ENCODE measurements around the gene RBM33.
A peak's percentile ranks its signal among the peaks of the same experiment; 100 is the strongest.

The RBM33 gene

GRCh38 chr7:155728116-155728515 lies 83.7 kb downstream of the RBM33 start:
- Mint-ChIP-seq H3K9me3 (no peaks in the 10 kb centered on the region), H3K27ac (no peak overlapping the region), H3K4me1 (ENCODE audit: low read depth) (peaks cover 58% of the 10 kb centered on the region), H3K27me3 (no peaks in the 10 kb centered on the region), H3K4me3 (no peak overlapping the region), H3K36me3 (ENCODE audit: low read depth) (peaks cover 66% of the 10 kb centered on the region)

DNA sequence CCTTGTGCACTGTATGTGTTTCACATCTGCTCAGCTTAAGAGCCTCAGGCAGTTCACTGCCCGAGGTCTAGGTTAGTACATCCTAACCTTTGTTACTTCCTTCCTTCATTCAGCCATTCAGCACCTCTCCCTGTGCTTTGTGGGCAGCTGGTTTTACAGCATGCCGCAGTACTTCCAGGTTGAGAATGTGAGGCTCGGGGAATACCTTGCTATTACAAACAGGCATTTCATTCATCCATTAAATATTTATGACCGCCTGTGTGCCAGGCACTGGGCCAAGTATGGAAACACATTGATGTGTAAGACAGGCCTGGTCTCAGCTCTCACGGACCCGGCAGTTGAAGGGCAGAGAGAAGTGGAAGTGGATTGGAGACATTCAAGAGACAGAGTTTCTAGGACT lies 85.4 kb downstream of the RBM33 start:
- Mint-ChIP-seq H3K9me3 (no peaks in the 10 kb centered on the region), H3K27me3 (no peaks in the 10 kb centered on the region), H3K4me1 (ENCODE audit: low read depth) (peaks cover 68% of the 10 kb centered on the region), H3K36me3 (ENCODE audit: low read depth) (peaks cover 67% of the 10 kb centered on the region), H3K27ac (peak overlapping the region; percentile 17), H3K4me3 (no peak overlapping the region)

- Mint-ChIP-seq H3K27ac (peak overlapping the region; percentile 21), H3K9me3 (no peaks in the 10 kb centered on the region), H3K4me1 (ENCODE audit: low read depth) (peaks cover 73% of the 10 kb centered on the region), H3K4me3 (no peak overlapping the region), H3K36me3 (ENCODE audit: low read depth) (peaks cover 61% of the 10 kb centered on the region), H3K27me3 (no peaks in the 10 kb centered on the region)
Measured at GRCh38 chr7:155731380-155731779, 86.9 kb downstream of the RBM33 start.

DNA sequence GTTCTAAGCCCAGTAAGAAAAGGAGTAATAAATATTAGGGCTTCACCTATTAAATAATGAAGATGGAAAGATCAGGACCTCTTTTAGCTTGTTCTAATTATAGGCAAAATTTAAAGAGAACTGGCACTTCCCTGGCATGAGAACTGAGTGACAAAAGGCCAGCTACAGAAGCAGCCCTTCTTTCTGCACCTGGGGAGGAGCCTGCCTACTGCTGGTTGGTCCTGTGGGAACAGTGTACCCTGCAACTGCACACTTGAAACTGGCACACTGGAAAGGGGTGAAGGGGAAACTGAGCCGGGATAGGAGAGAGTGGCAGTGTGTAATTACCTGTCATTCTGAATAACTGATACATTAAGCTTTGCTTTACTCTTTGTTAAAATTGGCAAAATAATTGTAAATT lies 87.4 kb downstream of the RBM33 start:
- Mint-ChIP-seq H3K27me3 (no peaks in the 10 kb centered on the region), H3K9me3 (no peaks in the 10 kb centered on the region), H3K27ac (no peak overlapping the region), H3K4me1 (ENCODE audit: low read depth) (peaks cover 73% of the 10 kb centered on the region), H3K4me3 (no peak overlapping the region), H3K36me3 (ENCODE audit: low read depth) (peaks cover 58% of the 10 kb centered on the region)

DNA sequence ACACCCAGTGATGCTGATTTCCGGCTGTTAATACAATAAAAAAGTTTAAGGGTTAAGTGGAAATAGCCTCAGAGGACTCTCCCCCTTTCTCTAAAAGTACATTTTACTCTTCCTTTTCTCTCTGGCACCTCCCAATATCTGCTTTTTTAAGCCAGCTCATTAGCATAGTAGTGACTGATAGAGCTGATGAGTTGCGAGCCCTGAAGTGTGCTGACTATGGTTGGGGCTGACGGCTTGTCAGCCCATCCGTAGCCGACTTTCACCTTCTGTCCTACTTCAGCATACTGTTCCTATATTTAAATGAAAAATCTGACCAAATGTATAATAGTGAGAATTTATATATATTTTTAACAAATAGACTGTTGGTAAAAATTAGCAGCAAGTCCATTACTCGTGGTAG lies 87.8 kb downstream of the RBM33 start:
- H3K9me3 Mint-ChIP-seq, result no peaks in the 10 kb centered on the region
- peaks cover 77% of the 10 kb centered on the region for H3K4me1 Mint-ChIP-seq (ENCODE audit: low read depth)
- no peak overlapping the region for H3K4me3 Mint-ChIP-seq
- H3K27me3 Mint-ChIP-seq, result no peaks in the 10 kb centered on the region
- H3K27ac Mint-ChIP-seq, result peak overlapping the region; percentile 33
- H3K36me3 Mint-ChIP-seq (ENCODE audit: low read depth), result peaks cover 57% of the 10 kb centered on the region

- Mint-ChIP-seq H3K9me3 (no peaks in the 10 kb centered on the region), H3K27me3 (no peaks in the 10 kb centered on the region), H3K27ac (peak overlapping the region; percentile 90), H3K4me1 (ENCODE audit: low read depth) (peaks cover 80% of the 10 kb centered on the region), H3K4me3 (peak overlapping the region; percentile 9), H3K36me3 (ENCODE audit: low read depth) (peaks cover 57% of the 10 kb centered on the region)
Measured at GRCh38 chr7:155733582-155734444, 89.4 kb downstream of the RBM33 start.

- peak overlapping the region; percentile 90 for H3K27ac Mint-ChIP-seq
- peak overlapping the region; percentile 11 for H3K4me3 Mint-ChIP-seq
- H3K9me3 Mint-ChIP-seq, result no peaks in the 10 kb centered on the region
- peaks cover 83% of the 10 kb centered on the region for H3K4me1 Mint-ChIP-seq (ENCODE audit: low read depth)
- H3K36me3 Mint-ChIP-seq (ENCODE audit: low read depth), result peaks cover 59% of the 10 kb centered on the region
- no peaks in the 10 kb centered on the region for H3K27me3 Mint-ChIP-seq
Measured at GRCh38 chr7:155734445-155734809, 90.0 kb downstream of the RBM33 start.

DNA sequence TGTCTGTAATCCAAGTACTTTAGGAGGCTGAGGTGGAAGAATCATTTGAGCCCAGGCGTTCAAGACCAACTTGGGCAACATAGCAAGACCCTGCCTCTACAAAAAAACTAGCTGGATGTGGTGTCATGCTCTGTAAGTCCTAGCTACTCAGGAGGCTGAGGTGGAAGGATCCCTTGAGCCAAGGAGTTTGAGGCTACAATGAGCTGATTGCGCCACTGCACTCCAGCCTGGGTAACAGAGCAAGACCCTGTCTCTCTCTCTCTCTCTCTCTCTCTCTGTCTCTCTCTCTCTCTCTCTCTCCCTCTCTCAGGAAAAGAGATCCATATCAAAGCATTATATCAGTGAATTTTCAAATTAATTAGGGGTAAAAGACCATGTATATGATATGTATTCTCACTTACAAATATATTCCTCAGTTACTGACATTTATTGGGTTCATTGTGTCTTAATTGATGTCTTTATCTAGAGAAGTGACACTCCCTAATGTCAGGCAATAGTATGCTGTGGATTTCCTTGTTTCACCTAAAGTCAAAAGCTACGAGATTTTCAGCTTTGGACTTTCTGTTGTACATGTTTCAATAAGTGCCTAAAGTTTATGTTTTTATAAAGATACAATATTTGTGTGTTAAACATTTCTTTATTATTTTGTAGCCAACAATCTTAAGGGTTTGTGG lies 91.1 kb downstream of the RBM33 start:
- Mint-ChIP-seq H3K9me3 (no peaks in the 10 kb centered on the region), H3K4me1 (ENCODE audit: low read depth) (peaks cover 86% of the 10 kb centered on the region), H3K27me3 (no peaks in the 10 kb centered on the region), H3K27ac (peak overlapping the region; percentile 11), H3K4me3 (no peak overlapping the region), H3K36me3 (ENCODE audit: low read depth) (peaks cover 61% of the 10 kb centered on the region)

DNA sequence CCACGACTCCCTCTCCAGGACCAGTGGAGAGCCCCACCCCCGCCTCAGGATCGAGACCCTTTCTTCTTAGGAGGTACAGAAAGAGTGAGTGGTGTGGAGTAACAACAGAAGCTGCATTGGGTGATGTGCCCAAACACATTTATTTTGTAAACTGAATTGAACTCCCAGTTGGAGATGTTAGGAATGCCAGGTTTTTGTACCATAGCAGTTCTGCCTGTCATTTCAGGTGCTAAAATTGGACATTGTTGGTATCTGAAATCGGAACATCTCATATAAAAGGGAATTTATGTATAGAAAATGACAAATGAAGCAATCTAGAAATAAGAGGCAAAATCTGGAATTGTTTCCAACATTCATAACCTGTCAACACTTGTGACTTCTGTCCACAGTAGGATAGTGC lies 93.1 kb downstream of the RBM33 start:
- H3K4me1 Mint-ChIP-seq (ENCODE audit: low read depth), result peaks cover 84% of the 10 kb centered on the region
- H3K9me3 Mint-ChIP-seq, result no peaks in the 10 kb centered on the region
- no peak overlapping the region for H3K27ac Mint-ChIP-seq
- H3K4me3 Mint-ChIP-seq, result no peak overlapping the region
- H3K27me3 Mint-ChIP-seq, result no peaks in the 10 kb centered on the region
- peaks cover 67% of the 10 kb centered on the region for H3K36me3 Mint-ChIP-seq (ENCODE audit: low read depth)

GRCh38 chr7:155738104-155738503 lies 93.6 kb downstream of the RBM33 start:
- Mint-ChIP-seq H3K27ac (no peak overlapping the region), H3K4me3 (no peak overlapping the region), H3K4me1 (ENCODE audit: low read depth) (peaks cover 79% of the 10 kb centered on the region), H3K36me3 (ENCODE audit: low read depth) (peaks cover 68% of the 10 kb centered on the region), H3K27me3 (no peaks in the 10 kb centered on the region), H3K9me3 (no peaks in the 10 kb centered on the region)

DNA sequence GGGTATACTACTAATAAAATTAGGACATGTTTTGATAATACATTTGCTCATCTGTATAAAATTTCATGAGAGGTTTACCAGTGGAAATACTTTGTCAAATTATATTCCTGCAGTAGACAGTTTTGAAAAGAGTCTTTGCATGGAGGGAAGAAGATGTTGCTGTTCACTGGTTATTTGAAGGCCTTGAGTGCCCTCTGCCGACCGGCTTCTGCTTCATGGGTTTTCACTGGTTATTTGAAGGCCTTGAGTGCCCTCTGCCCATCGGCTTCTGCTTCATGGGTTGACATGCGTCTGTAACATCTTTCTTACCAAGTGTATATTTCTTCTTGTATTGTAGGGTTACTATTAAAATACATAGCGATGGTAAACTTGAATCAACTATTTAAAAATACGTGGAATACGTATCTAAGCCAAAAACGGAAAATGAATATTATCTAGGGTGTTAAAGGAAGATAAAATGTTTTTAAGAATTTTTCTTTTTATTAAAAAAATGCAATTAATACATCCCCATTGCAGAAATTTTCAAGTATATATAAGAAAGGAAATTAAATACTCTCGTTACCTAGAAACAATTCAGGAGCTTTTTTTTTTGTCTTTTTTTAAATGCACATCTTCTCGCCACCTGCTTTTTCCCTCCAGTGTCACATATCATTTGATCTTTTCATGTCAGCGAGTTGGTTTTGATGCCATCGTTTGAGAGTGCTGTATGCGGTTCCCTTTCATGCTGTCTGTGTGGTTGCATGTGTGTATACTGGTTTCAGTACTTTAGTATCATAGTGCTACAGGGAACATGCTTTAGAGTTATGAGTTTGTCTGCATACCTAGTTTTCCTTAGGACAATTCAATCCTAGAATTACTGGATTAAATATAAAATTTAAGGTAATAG lies 94.4 kb downstream of the RBM33 start:
- H3K27ac Mint-ChIP-seq, result peak overlapping the region; percentile 88
- H3K4me3 Mint-ChIP-seq, result peak overlapping the region; percentile 58
- H3K9me3 Mint-ChIP-seq, result no peaks in the 10 kb centered on the region
- H3K27me3 Mint-ChIP-seq, result no peaks in the 10 kb centered on the region
- peaks cover 69% of the 10 kb centered on the region for H3K36me3 Mint-ChIP-seq (ENCODE audit: low read depth)
- H3K4me1 Mint-ChIP-seq (ENCODE audit: low read depth), result peaks cover 71% of the 10 kb centered on the region

GRCh38 chr7:155739538-155740143 lies 95.2 kb downstream of the RBM33 start:
- H3K27ac Mint-ChIP-seq, result peak overlapping the region; percentile 88

DNA sequence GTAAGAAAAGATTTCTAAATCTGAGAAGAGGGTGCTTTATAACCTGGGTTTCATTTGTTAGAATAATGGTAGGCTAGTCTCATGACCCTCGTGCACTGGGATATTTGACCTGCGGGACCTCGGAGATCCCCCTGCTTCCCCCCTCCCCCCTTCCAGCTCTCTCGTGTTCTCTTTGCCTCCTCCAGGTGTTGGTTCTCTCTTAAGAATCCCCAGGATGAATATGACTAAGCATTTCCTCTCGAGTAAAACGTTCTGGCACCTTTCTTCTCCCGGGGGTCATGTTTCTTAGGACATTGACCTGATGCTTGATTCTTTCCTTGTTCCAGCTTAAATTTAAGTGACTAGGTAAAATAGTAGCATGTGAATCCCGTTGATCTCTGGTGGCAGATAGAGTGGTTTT lies 96.6 kb downstream of the RBM33 start:
- Mint-ChIP-seq H3K27me3 (no peaks in the 10 kb centered on the region), H3K4me3 (no peak overlapping the region), H3K9me3 (no peaks in the 10 kb centered on the region), H3K36me3 (ENCODE audit: low read depth) (peaks cover 81% of the 10 kb centered on the region), H3K4me1 (ENCODE audit: low read depth) (peaks cover 64% of the 10 kb centered on the region), H3K27ac (peak overlapping the region; percentile 85)

More at GRCh38 chr7:155739538-155740143, 95.2 kb downstream of the RBM33 start:
- Mint-ChIP-seq H3K9me3 (no peaks in the 10 kb centered on the region), H3K4me3 (peak overlapping the region; percentile 26), H3K4me1 (ENCODE audit: low read depth) (peaks cover 64% of the 10 kb centered on the region), H3K27me3 (no peaks in the 10 kb centered on the region), H3K36me3 (ENCODE audit: low read depth) (peaks cover 71% of the 10 kb centered on the region)

DNA sequence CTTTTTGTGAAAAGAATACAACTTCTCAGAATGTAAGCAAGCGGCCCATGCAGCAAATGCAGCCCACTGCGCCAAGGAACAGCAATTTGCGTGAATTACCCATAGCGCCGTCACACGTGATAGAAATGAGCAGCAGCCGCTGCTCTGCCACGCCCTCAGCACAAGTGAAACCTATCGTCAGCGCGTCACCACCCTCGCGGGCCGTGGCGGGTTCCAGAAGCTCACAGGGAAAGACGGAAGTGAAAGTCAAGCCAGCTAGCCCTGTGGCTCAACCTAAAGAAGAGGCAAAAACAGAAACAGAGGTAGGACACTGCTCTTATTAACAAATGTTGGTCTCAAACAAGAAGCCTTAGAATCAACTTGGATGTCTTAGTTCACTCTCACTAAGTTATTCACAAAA lies 97.3 kb downstream of the RBM33 start:
- Mint-ChIP-seq H3K27ac (peak overlapping the region; percentile 85), H3K4me1 (ENCODE audit: low read depth) (peaks cover 69% of the 10 kb centered on the region)

More for the DNA sequence above, 97.3 kb downstream of the RBM33 start:
- H3K4me3 Mint-ChIP-seq, result no peak overlapping the region
- H3K36me3 Mint-ChIP-seq (ENCODE audit: low read depth), result peaks cover 88% of the 10 kb centered on the region
- no peaks in the 10 kb centered on the region for H3K9me3 Mint-ChIP-seq
- no peaks in the 10 kb centered on the region for H3K27me3 Mint-ChIP-seq

All from stimulated activated naive CD8-positive, alpha-beta T cell treated with anti-CD3 and anti-CD28 coated beads, Interleukin-15, Interleukin-2, amounts not matched to agents 100 ng/mL and 50 ng/mL, for 24 hours (primary cell).